ENCODE measurements around the gene HSD11B1.

DNA sequence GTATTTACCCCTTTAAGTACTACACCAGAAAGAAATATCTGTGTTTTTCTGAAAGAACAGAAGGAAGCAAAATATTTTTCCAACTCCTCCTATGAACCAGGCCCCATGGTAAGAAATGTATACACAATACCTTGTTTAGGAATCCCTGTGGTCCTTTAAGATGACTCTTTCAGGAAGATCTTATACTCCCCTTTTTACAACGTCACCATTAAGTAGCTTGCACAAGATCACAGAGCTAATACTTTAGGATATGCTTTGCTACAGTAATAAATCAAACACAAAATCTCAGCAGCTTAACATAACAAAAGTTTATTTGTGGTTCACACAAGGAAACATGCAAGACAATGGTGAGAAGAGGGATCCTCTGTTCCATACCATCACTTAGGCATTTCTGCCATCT is 43.6 kb upstream of the HSD11B1 start:
- no peak for TF ChIP-seq CTCF (IDR thresholded peaks at IDR 0.05)
- no peak for TF ChIP-seq POLR2A (IDR thresholded peaks at IDR 0.05)

Measured in lower leg skin (tissue), 3 donors.